ENCODE results near the gene PSPC1. TPM values are rescaled to one million over a fixed set of nuclear protein-coding genes. Genes with fewer than 3 reads are reported as not detected.

The PSPC1 gene
- total RNA-seq, 1 donor from 2014 or later = 41.5 TPM

GRCh38 chr13:19670147-19670546, 112.6 kb downstream of the PSPC1 start:
- Histone ChIP-seq H3K36me3 (peaks cover 100% of the 10 kb centered on the region), H3K4me3 (no peak overlapping the region), H3K27me3 (no peaks in the 10 kb centered on the region), H3K9me3 (no peaks in the 10 kb centered on the region), H3K4me1 (no peaks in the 10 kb centered on the region), H3K27ac (no peak overlapping the region)
- TF ChIP-seq CTCF (IDR thresholded peaks at IDR 0.05) = no peak
- intact Hi-C loops (cut with DNase I) = no loop called here
- DNase-seq (no peak), ATAC-seq (no peak)

DNA sequence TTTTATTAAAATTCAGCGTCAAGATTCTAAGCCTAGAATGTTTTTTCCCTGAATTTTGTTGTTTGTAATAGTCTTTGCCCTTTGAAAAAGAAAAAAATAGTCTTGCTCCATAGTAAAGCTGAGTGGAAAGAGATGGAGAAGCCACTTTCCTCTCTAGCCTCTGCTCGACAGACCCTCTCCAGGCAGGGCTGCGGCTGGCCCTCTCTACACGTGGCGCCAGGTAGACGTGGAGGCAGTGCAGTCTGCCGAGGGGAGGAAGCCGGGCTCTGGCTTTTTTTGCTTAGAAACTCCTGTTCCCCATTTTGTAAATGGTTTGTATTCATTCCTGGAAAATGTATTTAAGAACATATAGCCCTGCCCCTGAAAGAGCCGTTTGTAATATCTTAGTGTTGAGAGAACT, 114.0 kb downstream of the PSPC1 start:
- H3K9me3 ChIP-seq = no peaks in the 10 kb centered on the region
- peaks cover 100% of the 10 kb centered on the region for H3K36me3 ChIP-seq
- H3K4me3 ChIP-seq = no peak overlapping the region
- no peak for ATAC-seq
- H3K27ac ChIP-seq = no peak overlapping the region
- no peaks in the 10 kb centered on the region for H3K27me3 ChIP-seq
- intact Hi-C loops (cut with DNase I) = no loop called here
- no peak for TF ChIP-seq CTCF (IDR thresholded peaks at IDR 0.05)
- no peaks in the 10 kb centered on the region for H3K4me1 ChIP-seq
- DNase-seq = no peak

DNA sequence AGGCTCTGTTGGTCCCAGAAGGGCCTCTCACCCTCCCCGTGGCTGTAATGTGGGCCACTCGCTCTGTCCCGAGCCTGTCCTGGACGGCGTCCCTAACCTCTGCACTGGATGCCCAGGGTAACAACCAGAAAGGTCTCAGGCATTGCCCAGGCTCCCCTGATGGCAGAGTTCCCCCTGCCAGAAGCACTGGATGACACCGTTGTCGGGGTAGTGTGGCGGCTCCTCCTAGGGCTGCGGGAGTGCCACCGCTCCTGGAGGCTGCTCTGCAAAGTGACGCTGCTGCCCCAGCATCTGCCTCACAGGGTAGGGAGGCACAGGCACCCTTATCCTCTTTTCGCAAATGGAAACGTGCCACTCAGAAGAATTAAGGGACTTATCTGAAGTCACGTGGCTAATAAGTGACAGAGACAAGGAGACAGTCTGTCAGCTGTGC, 117.3 kb downstream of the PSPC1 start:
- H3K36me3 ChIP-seq = peaks cover 100% of the 10 kb centered on the region
- H3K27ac ChIP-seq = no peak overlapping the region
- intact Hi-C loops (cut with DNase I) = no loop called here
- no peaks in the 10 kb centered on the region for H3K4me1 ChIP-seq
- no peak for DNase-seq
- H3K9me3 ChIP-seq = no peaks in the 10 kb centered on the region
- TF ChIP-seq CTCF (IDR thresholded peaks at IDR 0.05) = no peak
- no peaks in the 10 kb centered on the region for H3K27me3 ChIP-seq
- ATAC-seq = peak; percentile 20
- H3K4me3 ChIP-seq = no peak overlapping the region

- H3K27ac ChIP-seq = no peak overlapping the region
- TF ChIP-seq CTCF (IDR thresholded peaks at IDR 0.05) = no peak
- DNase-seq = no peak
- intact Hi-C loops (cut with DNase I) = no loop called here
- peaks cover 100% of the 10 kb centered on the region for H3K36me3 ChIP-seq
- peak; percentile 14 for ATAC-seq
- H3K9me3 ChIP-seq = no peaks in the 10 kb centered on the region
- H3K4me3 ChIP-seq = no peak overlapping the region
- H3K27me3 ChIP-seq = no peaks in the 10 kb centered on the region
- no peaks in the 10 kb centered on the region for H3K4me1 ChIP-seq
Observed at GRCh38 chr13:19664481-19665230, 118.1 kb downstream of the PSPC1 start.

DNA sequence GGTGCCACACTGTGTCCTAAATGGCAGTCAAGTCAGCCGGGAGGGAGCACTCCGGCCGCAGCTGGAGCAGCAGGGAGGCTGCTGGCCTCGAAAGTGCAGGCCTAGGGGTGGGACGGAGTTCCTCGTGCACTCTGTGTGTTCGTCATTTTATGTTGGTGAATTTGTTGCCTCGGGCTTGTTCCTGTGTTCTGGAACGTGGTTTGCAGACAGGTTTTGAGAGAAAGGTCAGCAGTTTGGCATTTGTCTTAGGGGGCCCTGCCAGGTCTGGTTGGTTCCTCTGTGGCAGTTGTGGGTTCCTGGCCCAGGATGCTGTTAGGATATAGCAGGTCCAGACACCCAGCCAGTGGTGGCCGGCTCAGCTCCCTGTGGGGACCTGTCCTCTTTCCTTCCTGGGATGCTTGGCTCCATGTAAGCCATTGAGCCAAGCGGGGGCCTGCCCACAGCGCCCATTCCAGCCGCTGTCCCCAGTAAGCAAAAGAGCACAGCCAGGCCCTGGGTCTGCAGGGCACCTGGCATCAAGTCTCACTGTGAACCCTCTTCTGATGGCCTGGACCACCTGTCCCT, 119.2 kb downstream of the PSPC1 start:
- H3K27me3 ChIP-seq = no peaks in the 10 kb centered on the region
- no peaks in the 10 kb centered on the region for H3K9me3 ChIP-seq
- H3K36me3 ChIP-seq = peaks cover 100% of the 10 kb centered on the region
- H3K27ac ChIP-seq = no peak overlapping the region
- no peaks in the 10 kb centered on the region for H3K4me1 ChIP-seq
- DNase-seq (no peak), ATAC-seq (peak; percentile 6)
- no peak overlapping the region for H3K4me3 ChIP-seq
- no peak for TF ChIP-seq CTCF (IDR thresholded peaks at IDR 0.05)
- intact Hi-C loops (cut with DNase I) = no loop called here
